HG03064 (cell line): ENCODE measurements around the gene TTK.

Experiments used
- ATAC-seq: cut with Tn5 transposase; IDR thresholded peaks from one replicate; pipeline ENCODE4 v1.9.1; 2021; ENCODE audit warnings: low read depth; ENCODE audit not compliant: unreplicated experiment

Gene TTK

DNA sequence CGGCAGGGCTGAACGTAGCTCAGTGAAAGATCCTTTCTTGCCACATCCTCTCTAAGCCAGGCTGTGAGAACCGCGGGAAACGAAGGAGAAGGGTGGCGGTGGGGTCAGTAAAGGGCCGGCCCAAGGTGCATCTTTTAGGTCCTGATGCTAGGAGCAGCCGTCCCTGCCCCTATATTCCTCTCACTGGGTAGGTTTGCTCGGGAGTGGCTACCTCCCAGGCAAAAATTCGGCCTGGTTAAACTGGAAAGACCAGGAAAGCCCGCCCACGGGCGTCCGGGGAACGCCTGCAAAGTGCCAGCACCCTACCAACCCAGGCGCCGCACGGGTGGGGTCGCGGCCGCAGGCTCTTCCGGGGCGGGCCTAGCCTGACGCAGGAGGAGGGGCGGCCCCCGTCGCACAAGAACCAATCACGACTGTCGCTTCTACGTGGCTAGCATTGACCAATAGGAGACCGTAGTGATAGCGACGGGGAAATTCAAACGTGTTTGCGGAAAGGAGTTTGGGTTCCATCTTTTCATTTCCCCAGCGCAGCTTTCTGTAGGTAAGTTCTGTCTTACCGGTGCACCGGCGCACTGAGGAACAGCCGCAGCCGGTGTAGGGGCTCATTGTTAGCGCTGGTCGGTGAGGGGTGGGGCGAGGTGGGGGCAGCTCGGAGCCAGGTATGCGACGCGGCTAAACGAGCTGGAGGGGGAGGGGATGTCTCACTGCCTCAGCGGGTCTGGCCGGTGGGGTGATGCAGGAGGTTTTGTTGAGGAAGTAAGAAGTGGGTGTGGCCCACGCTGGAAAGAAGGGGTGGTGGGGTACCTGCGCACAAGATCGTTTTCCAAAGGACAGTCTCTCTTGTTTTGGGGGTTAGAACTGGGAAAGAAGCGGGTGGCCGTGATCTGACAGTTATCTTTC, at the start of gene TTK:
TSS of gene TTK (plus strand) at position 477 of the 900 bp plus-strand sequence. CDS start 1,195 bp downstream, outside the sequence.
- ATAC-seq = peak; percentile 100

DNA sequence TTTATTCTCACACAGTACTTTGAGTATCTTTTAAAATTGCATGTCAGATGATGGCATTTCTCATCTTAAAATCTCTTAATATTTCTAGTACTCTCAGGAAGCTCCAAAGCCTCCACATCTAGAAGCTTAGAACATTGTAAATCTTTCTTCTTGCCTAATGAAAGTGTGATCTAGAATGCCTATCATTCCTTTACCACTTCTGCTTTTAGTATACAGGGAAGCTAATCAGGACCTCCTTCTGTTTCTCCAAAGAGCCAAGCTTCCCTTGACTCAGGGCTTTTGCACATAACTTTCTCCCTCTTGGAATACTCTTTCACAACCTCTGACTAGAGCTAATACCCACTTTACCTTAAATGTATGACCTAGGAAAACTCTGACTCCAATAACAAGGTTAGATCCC, 49.6 kb upstream of the TTK start:
- no peak for ATAC-seq

DNA sequence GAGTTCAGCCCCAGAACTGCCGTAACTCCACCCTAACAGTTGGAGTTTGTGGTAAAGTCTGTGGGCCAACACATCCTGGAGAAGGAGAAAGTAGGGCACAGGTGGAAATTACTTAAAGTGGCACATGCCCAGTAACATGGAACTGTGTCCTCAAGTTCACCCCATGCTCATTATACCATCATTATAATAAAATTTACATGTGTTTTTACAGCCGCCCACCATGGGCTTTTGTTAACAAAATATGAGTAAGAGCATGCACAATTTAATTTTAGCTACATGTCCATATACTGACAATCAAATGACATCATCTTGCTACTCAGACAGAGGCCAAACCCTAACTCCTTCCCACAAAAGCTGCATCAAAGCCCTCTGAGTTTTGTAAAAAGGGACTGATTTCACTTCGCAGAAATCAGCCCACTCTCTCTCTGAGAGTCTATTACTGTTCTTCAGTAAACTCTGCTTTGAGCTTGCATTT, 39.8 kb upstream of the TTK start:
- no peak for ATAC-seq

DNA sequence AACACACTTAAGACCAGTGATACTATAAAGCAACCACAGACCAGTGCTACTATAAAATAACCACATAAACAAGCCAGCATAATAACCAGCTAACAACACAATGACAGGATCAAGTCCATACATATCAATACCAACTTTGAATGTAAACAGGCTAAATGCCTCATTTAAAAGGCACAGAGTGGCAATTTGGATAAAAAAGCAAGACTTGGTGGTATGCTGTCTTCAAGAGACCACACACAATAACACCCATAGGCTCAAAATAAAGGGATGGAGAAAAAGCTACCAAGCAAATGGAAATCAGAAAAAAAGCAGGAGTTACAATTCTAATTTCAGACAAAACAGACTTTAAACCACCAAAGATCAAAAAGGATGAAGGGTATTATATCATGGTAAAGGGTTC, 37.3 kb upstream of the TTK start:
- ATAC-seq = no peak

DNA sequence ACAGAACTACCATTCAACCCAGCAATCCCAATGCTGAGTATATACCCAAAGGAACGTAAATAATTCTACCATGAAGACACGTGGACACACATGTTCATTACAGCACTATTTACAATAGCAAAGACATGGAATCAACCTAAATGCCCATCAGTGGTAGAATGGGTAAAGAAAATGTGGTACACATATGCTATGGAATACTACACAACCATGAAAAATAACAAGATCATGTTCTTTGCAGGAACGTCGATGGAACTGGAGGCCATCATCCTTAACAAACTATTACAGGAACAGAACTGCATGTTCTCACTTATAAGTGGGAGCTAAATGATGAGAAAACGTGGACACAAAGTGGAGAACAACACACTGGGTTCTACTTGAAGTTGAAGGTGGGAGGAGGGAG, 34.7 kb upstream of the TTK start:
- ATAC-seq = no peak

DNA sequence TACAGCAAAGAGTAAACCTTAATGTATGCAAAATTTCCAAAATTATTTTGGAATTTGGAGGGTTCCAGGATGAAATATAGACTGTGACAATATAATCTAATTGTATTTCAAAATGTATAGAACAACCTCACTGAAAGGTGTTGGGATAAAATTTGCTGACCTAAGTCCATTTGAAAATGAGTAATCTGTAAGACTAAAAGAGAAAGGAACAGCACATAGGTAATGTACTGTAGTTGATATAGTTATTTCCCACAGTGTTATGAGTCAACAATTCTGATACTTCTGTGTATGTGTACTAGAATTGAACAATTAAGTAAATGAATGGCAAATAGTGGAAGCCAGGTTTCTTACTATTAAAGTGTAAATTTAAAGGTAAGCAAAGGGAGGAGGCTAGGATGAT, 33.3 kb upstream of the TTK start:
- no peak for ATAC-seq

DNA sequence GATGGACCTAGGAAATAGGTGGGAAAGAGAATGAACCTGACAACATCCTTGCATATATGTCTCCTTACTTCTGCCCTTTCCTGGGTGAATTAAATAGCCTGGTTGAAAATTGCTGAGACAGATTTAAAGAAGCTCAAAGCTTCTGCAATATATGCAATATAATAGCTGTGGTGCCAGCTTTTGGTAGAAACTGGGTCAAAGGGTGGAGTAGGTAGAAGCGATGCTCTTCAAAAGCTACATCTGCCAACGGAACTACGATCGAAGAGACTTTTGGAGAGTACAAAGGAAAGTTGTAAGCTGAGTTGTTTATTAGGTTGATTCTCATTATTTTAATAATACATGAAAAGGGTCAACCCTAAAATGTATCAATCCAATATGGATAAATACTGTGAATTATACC, 22.8 kb upstream of the TTK start:
- no peak for ATAC-seq

DNA sequence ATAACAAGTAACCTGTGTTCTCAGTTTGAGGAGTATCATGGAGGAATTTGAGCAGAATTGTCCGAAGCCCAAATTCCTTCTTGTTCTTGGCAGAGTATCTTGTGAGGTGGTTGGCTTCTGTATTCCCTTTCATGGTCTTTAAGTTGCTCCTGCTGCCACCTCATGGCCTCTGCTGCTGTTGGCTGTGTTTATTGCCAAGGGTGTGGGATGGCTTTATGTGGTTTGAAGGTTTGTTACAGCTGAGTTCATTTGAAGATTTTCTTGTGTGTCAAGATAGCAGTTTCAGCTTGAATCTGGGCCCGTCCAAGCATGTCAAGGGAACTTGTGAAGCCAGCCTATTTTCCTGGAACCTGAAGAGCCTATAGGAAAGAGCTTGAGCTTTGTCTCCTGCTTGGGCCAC, 20.2 kb upstream of the TTK start:
- ATAC-seq = peak; percentile 67

DNA sequence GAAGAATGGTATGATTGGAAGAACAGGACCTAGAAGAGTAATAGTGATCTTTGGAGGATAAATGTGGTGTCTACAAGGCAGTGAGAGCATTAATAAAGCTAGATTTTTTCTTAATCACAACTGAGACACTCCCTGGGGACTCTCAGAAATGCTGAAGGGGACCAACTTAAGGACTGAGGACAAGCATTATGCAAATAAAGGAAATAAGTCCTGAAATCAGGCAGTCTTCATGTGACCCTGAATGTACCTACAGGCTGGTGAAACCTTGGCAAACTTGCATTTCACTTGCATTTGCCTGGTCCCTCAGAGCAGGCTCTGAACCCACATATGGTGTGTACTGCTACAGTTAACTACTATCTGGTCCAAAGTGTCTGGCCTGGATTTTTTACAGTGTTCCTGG, 19.3 kb upstream of the TTK start:
- no peak for ATAC-seq

DNA sequence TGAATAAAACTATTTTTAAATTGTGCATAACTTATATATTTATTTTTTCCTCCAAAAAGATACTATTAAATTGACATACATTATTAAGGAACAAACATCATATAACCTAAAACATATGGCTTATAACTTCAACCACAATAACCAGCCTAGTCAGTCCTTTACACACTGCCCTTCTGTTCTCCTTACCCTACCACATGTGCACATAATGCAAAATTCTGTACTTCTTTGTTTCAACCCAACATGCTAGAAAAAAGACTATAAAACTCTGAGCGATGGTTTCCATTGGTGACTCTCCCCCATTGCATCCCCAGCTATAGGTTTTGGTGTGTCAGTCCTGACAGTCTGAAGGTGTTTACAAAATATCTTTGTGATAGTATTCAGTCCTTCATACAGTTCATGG, 14.8 kb upstream of the TTK start:
- ATAC-seq = no peak

DNA sequence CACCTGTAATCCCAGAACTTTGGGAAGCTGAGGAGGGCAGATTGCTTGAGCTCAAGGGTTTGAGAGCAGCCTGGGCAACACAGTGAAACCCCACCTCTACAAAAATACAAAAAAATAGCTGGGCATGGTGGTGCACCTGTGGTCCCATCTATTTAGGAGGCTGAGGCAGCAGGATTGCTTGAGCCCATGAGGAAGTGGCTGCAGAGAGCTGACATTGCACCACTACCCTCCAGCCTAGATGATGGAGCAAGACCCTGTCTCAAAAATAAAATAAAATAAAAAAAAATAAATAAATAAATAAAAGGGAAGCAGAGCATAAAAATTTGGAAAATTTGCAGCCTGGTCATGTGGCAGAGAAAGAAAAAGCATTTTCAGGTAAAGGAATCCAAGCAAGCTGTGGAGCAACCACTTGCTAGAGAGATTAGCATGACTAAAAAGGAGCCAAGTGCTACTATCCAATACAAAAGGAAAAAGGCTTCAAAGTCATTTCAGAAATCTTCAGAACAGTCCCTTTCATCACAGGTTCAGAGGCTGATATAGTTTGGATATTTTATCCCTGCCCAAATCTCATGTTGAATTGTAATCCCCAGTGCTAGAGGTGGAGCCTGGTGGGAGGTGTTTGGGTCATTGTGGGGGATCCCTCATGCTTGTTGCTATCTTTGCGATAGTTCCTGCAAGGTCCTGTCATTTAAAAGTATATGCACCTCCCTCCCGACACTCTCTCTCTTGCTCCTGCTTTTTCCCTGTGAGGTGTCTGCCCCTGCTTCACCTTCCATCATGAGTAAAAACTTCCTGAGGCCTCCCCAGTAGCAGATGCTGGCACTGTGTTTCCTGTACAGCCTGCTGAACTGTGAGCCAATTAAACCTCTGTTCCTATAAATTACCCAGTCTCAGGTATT, 11.2 kb upstream of the TTK start:
- ATAC-seq = no peak

DNA sequence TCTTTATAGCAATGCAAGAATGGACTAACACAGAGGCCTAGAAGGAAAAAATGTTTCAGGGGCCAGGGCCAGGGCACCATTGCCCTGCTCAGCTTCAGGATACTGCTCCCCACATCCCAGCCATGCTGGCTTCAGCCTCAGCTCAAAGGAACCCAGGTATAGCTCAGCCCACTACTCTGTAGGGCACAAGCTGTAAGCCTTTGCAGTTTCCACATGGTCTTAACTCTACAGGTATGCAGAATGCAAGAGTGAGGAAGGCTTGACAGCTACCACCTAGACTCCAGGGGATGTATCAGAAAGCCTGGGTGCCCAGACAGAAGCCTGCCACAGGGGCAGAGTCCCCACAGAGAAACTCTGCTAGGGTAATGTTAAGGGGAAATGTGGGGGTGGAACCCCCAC, 10.5 kb upstream of the TTK start:
- no peak for ATAC-seq

DNA sequence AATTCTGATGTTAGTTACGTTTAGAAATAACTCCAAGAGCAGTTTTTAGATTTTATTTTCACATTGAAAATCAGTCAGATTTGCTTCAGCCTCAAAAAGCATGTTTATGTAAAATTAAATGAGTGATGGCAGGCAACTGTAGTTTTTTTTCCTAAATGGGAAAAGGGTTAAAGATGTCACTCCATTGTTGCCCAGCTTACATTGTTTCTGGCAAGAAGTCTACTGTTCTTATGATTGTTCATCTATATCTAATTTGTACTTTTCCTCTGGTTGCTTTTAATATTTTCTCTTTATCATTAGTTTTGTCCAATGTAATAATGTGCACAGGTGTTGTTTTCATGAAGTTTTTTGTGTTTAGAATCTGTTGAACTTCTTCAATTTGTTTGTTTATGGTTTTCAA, 6.7 kb upstream of the TTK start:
- ATAC-seq = no peak

DNA sequence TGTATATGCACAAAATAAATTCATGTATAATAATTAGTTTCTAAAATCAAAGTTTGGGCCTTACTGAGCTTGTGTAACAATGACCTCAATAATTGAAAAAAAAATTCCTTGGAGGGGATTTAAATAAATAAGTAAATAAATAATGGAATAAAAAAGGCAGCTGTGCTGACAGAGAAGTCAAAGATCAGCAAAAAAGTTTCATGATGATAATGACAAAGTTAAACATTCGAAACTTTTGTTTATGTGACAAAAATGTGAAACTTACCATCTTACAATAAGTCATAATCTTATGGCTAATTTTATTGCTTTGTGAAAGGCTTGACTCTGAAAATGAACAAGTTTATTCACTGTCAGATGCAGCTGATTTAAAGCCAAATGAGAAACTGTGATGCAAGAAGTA, 3.1 kb upstream of the TTK start:
- ATAC-seq = no peak

DNA sequence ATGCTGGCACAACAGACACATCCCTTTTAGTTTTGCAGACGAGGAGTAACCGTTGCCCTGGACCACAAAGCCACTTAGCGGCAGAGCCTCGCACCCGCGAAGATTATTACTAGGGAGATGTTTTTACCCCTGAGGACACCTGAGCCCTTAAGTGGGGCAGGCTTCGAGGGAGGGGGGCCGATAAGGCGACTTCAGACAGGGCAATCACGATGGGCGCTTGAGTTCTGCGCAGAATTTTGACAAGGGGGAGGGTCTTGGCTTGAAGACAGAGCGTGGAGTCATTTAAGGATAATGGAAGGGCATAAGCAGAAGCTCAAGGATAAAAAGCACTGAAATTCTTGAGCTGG, 650 bp upstream of the TTK start:
- peak; percentile 8 for ATAC-seq

DNA sequence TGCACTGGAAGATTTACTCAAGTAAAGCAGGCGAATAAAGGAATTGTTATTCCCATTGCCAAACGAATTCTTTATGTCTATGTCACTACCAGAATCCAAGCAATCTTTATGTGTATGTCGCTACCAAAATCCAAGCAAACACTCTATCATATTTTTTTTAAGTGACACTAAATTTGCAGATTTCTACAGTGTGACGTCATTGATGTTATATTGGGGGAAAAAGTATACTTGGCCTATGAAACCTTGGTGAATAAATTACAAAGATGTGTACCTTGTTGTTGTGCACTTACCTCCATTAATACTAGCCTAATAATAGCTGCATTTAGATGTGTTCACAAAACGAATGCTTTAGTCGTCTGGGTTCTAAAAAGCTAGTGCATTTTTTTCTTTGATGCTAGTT, 957 bp downstream of the TTK start:
- no peak for ATAC-seq

DNA sequence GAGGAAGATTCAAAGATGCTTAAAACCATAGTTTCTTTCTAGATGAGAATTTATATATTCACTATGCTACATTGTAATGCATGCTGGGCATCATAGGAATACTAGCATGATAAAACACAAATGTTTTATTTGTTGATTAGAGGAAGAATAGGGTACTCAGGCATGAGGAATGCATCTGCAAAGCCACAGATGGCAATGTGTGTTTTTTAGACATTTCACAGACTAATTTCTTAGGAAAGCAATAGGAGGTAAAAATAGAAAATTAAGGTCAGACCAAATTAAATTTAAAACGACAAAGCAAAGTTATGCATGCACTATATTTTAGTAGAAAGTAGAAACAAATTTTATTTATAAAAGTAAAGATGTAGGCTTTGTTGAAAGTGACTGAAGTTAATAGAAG, 2.1 kb downstream of the TTK start:
- ATAC-seq = no peak

DNA sequence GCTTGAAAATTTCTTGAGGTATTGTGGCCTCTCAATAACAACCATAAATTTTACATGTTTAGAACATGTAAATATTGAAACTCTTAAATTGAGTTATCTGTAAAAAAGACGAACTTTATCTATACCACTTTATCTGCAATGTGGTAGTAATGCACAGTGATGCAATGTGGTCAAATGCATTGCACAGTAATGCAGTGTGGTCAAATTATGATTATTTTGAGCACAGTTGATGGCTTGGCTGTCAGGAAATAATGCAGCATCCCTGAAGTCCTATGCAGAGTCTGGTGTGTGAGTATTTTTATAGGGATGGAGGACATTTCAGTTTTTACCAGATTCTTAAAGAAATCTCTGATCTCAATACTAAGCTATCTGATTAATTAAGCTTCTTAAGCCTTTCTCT, 5.1 kb downstream of the TTK start:
- no peak for ATAC-seq

DNA sequence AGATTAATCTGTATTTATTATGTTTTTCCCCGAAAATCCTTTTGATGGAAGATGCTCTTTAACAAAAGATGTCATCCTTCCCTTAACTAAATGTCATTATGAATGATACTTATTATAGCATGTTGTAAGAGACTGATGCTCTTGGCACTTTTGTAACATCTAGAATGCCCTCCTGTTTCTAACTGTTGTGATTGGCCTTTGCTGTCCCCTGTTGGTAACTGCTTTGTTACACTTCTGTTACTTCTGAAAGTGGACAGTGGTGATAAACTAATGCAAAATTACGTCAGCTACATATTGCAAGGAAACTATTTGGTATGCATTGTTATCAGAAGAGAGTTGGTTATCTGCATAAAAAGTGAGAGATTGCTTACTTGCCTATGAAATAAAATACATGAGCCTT, 5.8 kb downstream of the TTK start:
- ATAC-seq = no peak

DNA sequence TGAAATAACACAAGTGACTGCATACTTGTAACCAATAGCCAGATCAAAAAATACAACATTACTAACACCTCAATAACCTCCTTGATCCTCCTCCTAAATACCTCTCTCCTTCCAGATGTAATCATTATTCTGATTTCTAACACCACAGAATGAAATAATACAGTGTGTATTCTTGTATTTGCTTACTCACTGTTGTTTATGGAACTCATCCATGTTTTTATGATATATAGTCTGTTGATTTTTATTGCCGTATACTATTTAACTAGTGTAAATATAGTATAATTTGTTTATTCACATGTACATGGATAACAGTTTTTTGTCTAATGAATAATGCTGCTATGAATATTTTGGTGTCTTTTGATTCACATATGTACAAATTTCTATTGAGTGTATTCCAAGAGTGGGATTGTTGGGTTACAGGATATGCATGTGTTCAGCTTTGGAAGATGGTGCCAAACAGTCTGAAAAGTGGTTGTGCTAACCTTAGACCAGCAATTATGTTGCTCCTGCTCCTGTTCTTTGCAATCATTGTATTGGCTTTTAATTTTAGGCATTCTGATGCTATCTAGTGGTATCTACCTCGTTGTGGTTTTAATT, 11.5 kb downstream of the TTK start:
- no peak for ATAC-seq

DNA sequence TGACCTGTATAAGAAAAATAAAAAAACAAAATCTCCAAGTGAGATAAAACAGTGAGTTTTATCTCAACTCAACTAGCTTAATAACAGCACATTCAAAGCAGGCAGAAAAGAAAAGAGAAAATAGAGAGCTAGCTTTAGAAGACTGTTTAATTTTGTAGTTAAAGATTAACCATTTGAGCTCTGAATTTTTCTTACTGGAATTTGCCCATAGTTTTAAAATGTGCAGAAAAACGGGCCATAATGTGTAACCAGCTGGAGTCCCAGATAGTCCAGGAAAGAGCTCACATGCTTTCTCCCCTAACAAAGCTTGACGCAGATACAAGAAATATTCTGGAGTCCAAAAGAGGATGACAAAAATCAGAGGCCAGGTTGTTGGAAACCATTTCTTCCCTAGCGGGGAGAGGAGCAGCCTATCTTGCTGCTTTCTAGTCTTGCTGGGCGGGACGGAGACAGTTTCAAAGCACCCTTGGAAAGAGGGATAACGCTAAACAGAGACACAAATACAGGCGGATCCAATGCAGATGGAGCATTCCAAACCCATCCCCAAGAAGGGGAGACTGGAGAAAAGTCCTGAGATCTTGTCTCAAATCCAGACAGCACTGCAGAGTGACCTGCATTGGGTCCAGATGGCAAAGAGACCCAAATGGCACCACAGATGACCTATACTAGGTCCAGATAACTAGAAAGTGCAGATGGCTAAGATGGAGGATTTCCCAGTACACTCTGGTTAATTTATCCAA, 16.1 kb downstream of the TTK start:
- no peak for ATAC-seq
